GM23338 (cell line): ENCODE data around the gene UNC5B. TPM values are rescaled to one million over a fixed set of nuclear protein-coding genes. Genes with fewer than 3 reads are reported as not detected.

ENCODE experiments used
- ATAC-seq: fragments of 200-7000 bp; cut with Tn5 transposase; 3 replicates; pipeline ENCODE4 v1.9.1; 2020
- DNase-seq: peaks from one replicate; pipeline ENCODE4 v3.0.0-alpha.2; 2015; ENCODE audit warnings: low spot score
- H2AFZ ChIP-seq: fragments of 200-600 bp; sonication (generic); 2 replicates; pipeline ENCODE4 v1.8.0; 2016; ENCODE audit warnings: antibody characterized with exemption, mild to moderate bottlenecking, moderate library complexity
- H3F3A ChIP-seq: fragments of 200-600 bp; sonication (generic); replicated peaks from 2 replicates; pipeline ENCODE4 v1.8.0; 2017; ENCODE audit warnings: antibody characterized with exemption, mixed run types, low read depth
- H3K27ac ChIP-seq: fragments of 200-600 bp; sonication (generic); 2 replicates; pipeline ENCODE4 v1.6.1; 2016; ENCODE audit warnings: low read depth
- H3K27me3 ChIP-seq: fragments of 200-600 bp; sonication (generic); 2 replicates; pipeline ENCODE4 v1.8.0; 2016; ENCODE audit warnings: mild to moderate bottlenecking, mixed run types, moderate library complexity; ENCODE audit not compliant: insufficient read depth
- H3K36me3 ChIP-seq: fragments of 200-600 bp; sonication (generic); 2 replicates; pipeline ENCODE4 v1.8.0; 2016; ENCODE audit warnings: mild to moderate bottlenecking; ENCODE audit not compliant: insufficient read depth
- H3K4me1 ChIP-seq: fragments of 200-600 bp; sonication (generic); 2 replicates; pipeline ENCODE4 v1.8.0; 2016; ENCODE audit warnings: mild to moderate bottlenecking, moderate library complexity; ENCODE audit not compliant: insufficient read depth
- H3K4me2 ChIP-seq: fragments of 200-600 bp; sonication (generic); 2 replicates; pipeline ENCODE4 v1.7.1; 2017; ENCODE audit warnings: mixed run types
- H3K4me3 ChIP-seq: fragments of 200-600 bp; sonication (generic); 2 replicates; pipeline ENCODE4 v1.6.1; 2016; ENCODE audit warnings: mixed run types
- H3K79me2 ChIP-seq: fragments of 200-600 bp; sonication (generic); replicated peaks from 2 replicates; pipeline ENCODE4 v1.8.0; 2017; ENCODE audit warnings: mild to moderate bottlenecking; ENCODE audit not compliant: insufficient read depth
- H3K9me2 ChIP-seq: fragments of 200-600 bp; sonication (generic); 2 replicates; pipeline ENCODE4 v1.8.0; 2017; ENCODE audit not compliant: insufficient read depth
- H4K20me1 ChIP-seq: fragments of 200-600 bp; sonication (generic); replicated peaks from 2 replicates; pipeline ENCODE4 v1.8.0; 2017; ENCODE audit warnings: mild to moderate bottlenecking; ENCODE audit not compliant: insufficient read depth
- H3K27ac Mint-ChIP-seq: 2 replicates; pipeline ENCODE4 v1.8.0; 2020; ENCODE audit warnings: inconsistent platforms, mild to moderate bottlenecking, moderate library complexity, mixed read lengths
- H3K27me3 Mint-ChIP-seq: 3 replicates; pipeline ENCODE4 v1.8.0; 2022; ENCODE audit warnings: low read depth, mild to moderate bottlenecking, moderate library complexity, mixed read lengths, inconsistent platforms; ENCODE audit not compliant: insufficient read depth, poor library complexity
- H3K36me3 Mint-ChIP-seq: 3 replicates; pipeline ENCODE4 v1.8.0; 2021; ENCODE audit warnings: low read depth, mild to moderate bottlenecking, inconsistent platforms, moderate library complexity, mixed read lengths
- H3K4me1 Mint-ChIP-seq: 3 replicates; pipeline ENCODE4 v1.8.0; 2020; ENCODE audit warnings: mild to moderate bottlenecking, inconsistent platforms, mixed read lengths
- H3K4me3 Mint-ChIP-seq: 3 replicates; pipeline ENCODE4 v1.8.0; 2021; ENCODE audit warnings: moderate library complexity, mild to moderate bottlenecking, inconsistent platforms, mixed read lengths
- H3K9me3 Mint-ChIP-seq: 3 replicates; pipeline ENCODE4 v1.8.0; 2020; ENCODE audit warnings: moderate library complexity, mild to moderate bottlenecking, inconsistent platforms, mixed read lengths
- CREB1 ChIP-seq: fragments of 250-450 bp; sonication (Bioruptor Pico); IDR thresholded peaks from 2 replicates; pipeline ENCODE4 v1.5.0; 2020; ENCODE audit warnings: low read depth, mild to moderate bottlenecking, moderate library complexity
- CTCF ChIP-seq, 2 experiments: fragments of 200-600 bp in 1 of 2; sonication (generic) in 1 of 2; conservative IDR thresholded peaks; 2 replicates each; pipeline versions ENCODE4 v1.5.1 to v1.6.1; 2016 to 2017; ENCODE audit warnings: antibody characterized with exemption in 2 of 2, low read depth in 2 of 2, mild to moderate bottlenecking in 2 of 2, moderate library complexity in 1 of 2
- ETS1 ChIP-seq: IDR thresholded peaks from 2 replicates; pipeline ENCODE4 v1.6.1; 2016; ENCODE audit warnings: antibody characterized with exemption
- EZH2 ChIP-seq: fragments of 200-600 bp; sonication (generic); IDR thresholded peaks from one replicate; pipeline ENCODE4 v1.8.0; 2017; ENCODE audit warnings: antibody characterized with exemption, mild to moderate bottlenecking, low read depth; ENCODE audit not compliant: unreplicated experiment
- EZH2phosphoT487 ChIP-seq: fragments of 200-600 bp; sonication (generic); IDR thresholded peaks from one replicate; pipeline ENCODE4 v1.8.1; 2018; ENCODE audit warnings: antibody characterized with exemption; ENCODE audit not compliant: unreplicated experiment
- JUNB ChIP-seq: IDR thresholded peaks from one replicate; pipeline ENCODE4 v1.6.1; 2016; ENCODE audit warnings: antibody characterized with exemption; ENCODE audit not compliant: unreplicated experiment
- NANOG ChIP-seq: IDR thresholded peaks from 2 replicates; pipeline ENCODE4 v1.6.1; 2016; ENCODE audit warnings: antibody characterized with exemption, borderline replicate concordance
- POLR2AphosphoS5 ChIP-seq: IDR thresholded peaks from 2 replicates; pipeline ENCODE4 v1.6.1; 2016; ENCODE audit warnings: antibody characterized with exemption, low read depth
- REST ChIP-seq: IDR thresholded peaks from one replicate; pipeline ENCODE4 v1.6.1; 2018; ENCODE audit warnings: antibody characterized with exemption; ENCODE audit not compliant: unreplicated experiment
- STAT1 ChIP-seq: IDR thresholded peaks from one replicate; pipeline ENCODE4 v1.6.1; 2016; ENCODE audit warnings: antibody characterized with exemption; ENCODE audit not compliant: unreplicated experiment
- ZNF114 ChIP-seq: fragments of 250-450 bp; sonication (Bioruptor Pico); IDR thresholded peaks from 2 replicates; pipeline ENCODE4 v1.5.0; 2020; ENCODE audit warnings: mild to moderate bottlenecking, moderate library complexity
- ZNF331 ChIP-seq: fragments of 250-450 bp; sonication (Bioruptor Pico); IDR thresholded peaks from 2 replicates; pipeline ENCODE4 v1.5.0; 2020; ENCODE audit warnings: low read depth, mild to moderate bottlenecking, moderate library complexity
- ZNF462 ChIP-seq: fragments of 250-450 bp; sonication (Bioruptor Pico); IDR thresholded peaks from 2 replicates; pipeline ENCODE4 v1.5.0; 2020; ENCODE audit warnings: mild to moderate bottlenecking, moderate library complexity
- polyA plus RNA-seq: library from polyadenylated mRNA; unstranded; fragments of >200 nt; fragmentation: Nextera tagmentation; extraction: Ambion mirVana; gene quantifications from 2 replicates; pipeline ENCODE4 v1.2.1, GENCODE V29; 2016
- total RNA-seq: library from RNA; depleted of rRNA; stranded (reverse); fragments of >200 nt; shearing (Covaris generic); gene quantifications from 2 replicates; pipeline ENCODE4 v1.2.3, GENCODE V29; 2014

The UNC5B gene
- total and polyA plus RNA-seq, 2 experiments from 2014 or later, result 8.0 to 31.2 TPM

GRCh38 chr10:71258446-71259145, 46.2 kb downstream of the UNC5B start:
- Histone ChIP-seq H3K27ac (no peak overlapping the region), H2AFZ (no peak overlapping the region), H3K9me2 (no peaks in the 10 kb centered on the region), H3F3A (no peaks in the 10 kb centered on the region), H3K36me3 (no peaks in the 10 kb centered on the region), H3K4me1 (peaks cover 41% of the 10 kb centered on the region), H3K27me3 (no peaks in the 10 kb centered on the region), H3K4me3 (no peak overlapping the region), H3K79me2 (peaks cover 9% of the 10 kb centered on the region; the same call in 1 of the 2 replicates), H3K4me2 (no peak overlapping the region), H4K20me1 (no peaks in the 10 kb centered on the region; the same call in 1 of the 2 replicates)
- DNase-seq (no peak), ATAC-seq (no peak)
- Mint-ChIP-seq H3K4me1 (peaks cover 61% of the 10 kb centered on the region), H3K27ac (no peak overlapping the region), H3K36me3 (no peaks in the 10 kb centered on the region; the same call in 1 of the 3 replicates), H3K27me3 (peaks cover 17% of the 10 kb centered on the region), H3K4me3 (no peak overlapping the region), H3K9me3 (no peaks in the 10 kb centered on the region)
- TF ChIP-seq ZNF114 (CRISPR knock-in tag) (no peak), NANOG (no peak), EZH2phosphoT487 (no peak), ZNF462 (CRISPR knock-in tag) (no peak), CTCF (conservative IDR thresholded peaks at IDR 0.05; ENCODE audit: low read depth in 2 of 2) (no peak), STAT1 (no peak), REST (no peak), POLR2AphosphoS5 (no peak), CREB1 (CRISPR knock-in tag) (no peak), EZH2 (no peak), ZNF331 (CRISPR knock-in tag) (no peak), ETS1 (no peak), JUNB (no peak)
